OCI-LY3 (cell line): ENCODE data around the gene FRMD4A.
A peak's percentile ranks its signal among the peaks of the same experiment; 100 is the strongest.

Experiments used
- H2AFZ ChIP-seq: fragments of 200-600, 300-600 bp; shearing (Covaris generic); 2 replicates; pipeline ENCODE4 v1.6.0; 2014; ENCODE audit warnings: antibody characterized with exemption, low read depth, low read length
- H3K27ac ChIP-seq: fragments of 200-600, 300-600 bp; sonication (generic); 2 replicates; pipeline ENCODE4 v1.5.1; 2014; ENCODE audit warnings: mild to moderate bottlenecking, low read length, moderate library complexity, mixed read lengths
- H3K27me3 ChIP-seq: fragments of 200-600, 300-600 bp; sonication (generic); 2 replicates; pipeline ENCODE4 v1.6.1; 2014; ENCODE audit warnings: low read depth, low read length, mixed read lengths
- H3K36me3 ChIP-seq: fragments of 200-600, 300-600 bp; sonication (generic); replicated peaks from 2 replicates; pipeline ENCODE3; 2014; ENCODE audit warnings: low read depth, low read length, mixed read lengths
- H3K4me1 ChIP-seq: fragments of 300-600, 200-600 bp; sonication (generic); 2 replicates; pipeline ENCODE4 v1.6.1; 2014; ENCODE audit warnings: low read length, mixed read lengths
- H3K4me2 ChIP-seq: fragments of 200-600, 300-600 bp; sonication (generic); 2 replicates; pipeline ENCODE4 v1.6.1; 2014; ENCODE audit warnings: low read length, mixed read lengths
- H3K4me3 ChIP-seq: fragments of 300-600, 200-600 bp; sonication (generic); 2 replicates; pipeline ENCODE4 v1.5.1; 2014; ENCODE audit warnings: antibody characterized with exemption, mild to moderate bottlenecking, low read length, moderate library complexity
- H3K79me2 ChIP-seq: fragments of 300-600, 200-600 bp; shearing (Covaris generic); 2 replicates; pipeline ENCODE4 v1.6.1; 2014; ENCODE audit warnings: mild to moderate bottlenecking, low read length, mixed read lengths
- H3K9ac ChIP-seq: fragments of 300-600, 200-600 bp; shearing (Covaris generic); 2 replicates; pipeline ENCODE4 v1.6.0; 2014; ENCODE audit warnings: mild to moderate bottlenecking, low read length, moderate library complexity
- H3K9me3 ChIP-seq: fragments of 200-600, 300-600 bp; shearing (Covaris generic); 2 replicates; pipeline ENCODE4 v1.6.1; 2014; ENCODE audit warnings: low read length, mixed read lengths; ENCODE audit not compliant: insufficient read depth
- H4K20me1 ChIP-seq: fragments of 200-600, 300-600 bp; sonication (generic); 2 replicates; pipeline ENCODE4 v1.6.1; 2016; ENCODE audit warnings: low read length, mixed read lengths; ENCODE audit not compliant: insufficient read depth
- EZH2phosphoT487 ChIP-seq: fragments of 200-600 bp; shearing (Covaris generic); IDR thresholded peaks from 2 replicates; pipeline ENCODE4 v1.6.1; 2018; ENCODE audit warnings: antibody characterized with exemption, mixed run types, low read depth
- TF ChIP-seq, protein P1 (sequence below): fragments of 200-600, 300-600 bp; sonication (generic); IDR thresholded peaks from 2 replicates; pipeline ENCODE4 v1.5.1; 2014; ENCODE audit warnings: antibody characterized with exemption, low read length, low read depth

Gene FRMD4A

DNA sequence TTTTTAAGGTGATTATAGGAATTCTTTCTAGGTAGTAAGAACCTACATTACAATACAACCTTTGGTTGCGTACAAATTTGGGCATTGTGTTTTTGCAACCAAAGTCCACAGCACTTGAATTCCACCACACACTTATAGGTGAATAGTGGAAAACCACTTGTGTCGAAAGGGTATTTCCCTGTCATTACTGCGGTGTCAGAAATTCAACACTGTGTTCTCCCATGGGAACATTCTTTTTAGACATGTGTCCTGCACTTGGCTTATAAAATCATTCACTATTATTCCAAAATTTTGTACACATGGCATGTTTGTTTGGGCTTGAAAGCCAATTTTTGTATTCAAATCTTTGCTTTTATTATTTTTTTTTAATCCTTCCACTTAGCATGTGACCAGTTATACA, 410.3 kb downstream of the FRMD4A start:
- no peaks in the 10 kb centered on the region for H3K36me3 ChIP-seq
- TF ChIP-seq, protein P1, sequence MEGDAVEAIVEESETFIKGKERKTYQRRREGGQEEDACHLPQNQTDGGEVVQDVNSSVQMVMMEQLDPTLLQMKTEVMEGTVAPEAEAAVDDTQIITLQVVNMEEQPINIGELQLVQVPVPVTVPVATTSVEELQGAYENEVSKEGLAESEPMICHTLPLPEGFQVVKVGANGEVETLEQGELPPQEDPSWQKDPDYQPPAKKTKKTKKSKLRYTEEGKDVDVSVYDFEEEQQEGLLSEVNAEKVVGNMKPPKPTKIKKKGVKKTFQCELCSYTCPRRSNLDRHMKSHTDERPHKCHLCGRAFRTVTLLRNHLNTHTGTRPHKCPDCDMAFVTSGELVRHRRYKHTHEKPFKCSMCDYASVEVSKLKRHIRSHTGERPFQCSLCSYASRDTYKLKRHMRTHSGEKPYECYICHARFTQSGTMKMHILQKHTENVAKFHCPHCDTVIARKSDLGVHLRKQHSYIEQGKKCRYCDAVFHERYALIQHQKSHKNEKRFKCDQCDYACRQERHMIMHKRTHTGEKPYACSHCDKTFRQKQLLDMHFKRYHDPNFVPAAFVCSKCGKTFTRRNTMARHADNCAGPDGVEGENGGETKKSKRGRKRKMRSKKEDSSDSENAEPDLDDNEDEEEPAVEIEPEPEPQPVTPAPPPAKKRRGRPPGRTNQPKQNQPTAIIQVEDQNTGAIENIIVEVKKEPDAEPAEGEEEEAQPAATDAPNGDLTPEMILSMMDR = no peak
- no peak for TF ChIP-seq EZH2phosphoT487

DNA sequence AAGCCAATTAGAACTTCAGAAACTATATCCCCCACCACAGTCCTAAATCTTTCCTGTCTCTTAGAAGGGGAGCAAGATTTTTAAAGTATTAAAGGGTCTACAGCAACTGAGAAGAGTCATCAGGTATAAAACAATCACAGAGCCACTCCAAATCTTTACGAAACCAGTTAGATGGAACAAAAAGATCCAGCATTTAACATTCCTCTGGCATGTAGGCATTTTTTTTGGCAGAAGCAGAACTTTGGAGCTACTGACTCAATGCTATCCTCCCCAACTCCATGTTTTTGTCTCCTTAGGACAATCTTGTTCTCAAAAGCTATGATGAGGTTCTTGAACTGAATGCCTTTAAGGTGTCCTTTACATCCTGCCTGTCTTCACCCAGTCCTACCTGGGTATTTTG, 410.7 kb downstream of the FRMD4A start:
- H3K36me3 ChIP-seq = no peaks in the 10 kb centered on the region
- H3K4me1 ChIP-seq = peaks cover 19% of the 10 kb centered on the region
- H3K27ac ChIP-seq = no peak overlapping the region
- no peak overlapping the region for H3K4me3 ChIP-seq
- H3K27me3 ChIP-seq = no peaks in the 10 kb centered on the region
- TF ChIP-seq, protein P1 = no peak
- no peak for TF ChIP-seq EZH2phosphoT487
- no peaks in the 10 kb centered on the region for H3K9me3 ChIP-seq
- H3K4me2 ChIP-seq = no peak overlapping the region
- H3K79me2 ChIP-seq = no peaks in the 10 kb centered on the region
- no peak overlapping the region for H2AFZ ChIP-seq
- no peak overlapping the region for H3K9ac ChIP-seq
- no peaks in the 10 kb centered on the region for H4K20me1 ChIP-seq

More for the DNA sequence above, 410.3 kb downstream of the FRMD4A start:
- Histone ChIP-seq H3K4me3 (no peak overlapping the region), H3K4me1 (peaks cover 23% of the 10 kb centered on the region), H3K4me2 (no peak overlapping the region), H4K20me1 (no peaks in the 10 kb centered on the region), H3K9ac (no peak overlapping the region), H3K79me2 (no peaks in the 10 kb centered on the region), H3K27ac (no peak overlapping the region), H2AFZ (no peak overlapping the region), H3K27me3 (no peaks in the 10 kb centered on the region), H3K9me3 (no peaks in the 10 kb centered on the region)

DNA sequence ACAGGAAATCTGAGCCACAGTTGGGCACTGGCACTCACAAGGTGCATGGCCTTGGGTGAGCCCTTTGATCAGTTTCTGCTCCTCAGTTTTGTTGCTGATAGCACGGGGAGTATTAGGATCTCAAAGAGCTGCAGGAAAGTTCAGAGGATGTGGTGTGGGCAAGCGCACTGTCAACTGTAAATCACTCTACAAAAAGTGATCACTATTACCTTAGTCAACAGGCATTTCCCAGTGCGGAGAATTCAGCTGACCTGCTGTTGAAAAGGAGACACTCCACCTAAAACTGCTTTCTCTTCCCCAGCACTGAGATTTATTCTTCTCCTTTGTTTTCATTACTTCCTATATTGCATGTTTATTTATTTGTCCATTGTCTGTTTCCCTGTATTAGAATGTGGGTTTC, 412.9 kb downstream of the FRMD4A start:
- H3K4me1 ChIP-seq = peaks cover 36% of the 10 kb centered on the region
- H3K79me2 ChIP-seq = no peaks in the 10 kb centered on the region
- H3K4me3 ChIP-seq = no peak overlapping the region
- TF ChIP-seq, protein P1 = no peak
- no peak for TF ChIP-seq EZH2phosphoT487
- H3K36me3 ChIP-seq = no peaks in the 10 kb centered on the region
- H4K20me1 ChIP-seq = no peaks in the 10 kb centered on the region
- no peak overlapping the region for H3K27ac ChIP-seq
- H3K9ac ChIP-seq = no peak overlapping the region
- no peak overlapping the region for H2AFZ ChIP-seq
- H3K4me2 ChIP-seq = no peak overlapping the region
- no peaks in the 10 kb centered on the region for H3K27me3 ChIP-seq
- no peaks in the 10 kb centered on the region for H3K9me3 ChIP-seq

DNA sequence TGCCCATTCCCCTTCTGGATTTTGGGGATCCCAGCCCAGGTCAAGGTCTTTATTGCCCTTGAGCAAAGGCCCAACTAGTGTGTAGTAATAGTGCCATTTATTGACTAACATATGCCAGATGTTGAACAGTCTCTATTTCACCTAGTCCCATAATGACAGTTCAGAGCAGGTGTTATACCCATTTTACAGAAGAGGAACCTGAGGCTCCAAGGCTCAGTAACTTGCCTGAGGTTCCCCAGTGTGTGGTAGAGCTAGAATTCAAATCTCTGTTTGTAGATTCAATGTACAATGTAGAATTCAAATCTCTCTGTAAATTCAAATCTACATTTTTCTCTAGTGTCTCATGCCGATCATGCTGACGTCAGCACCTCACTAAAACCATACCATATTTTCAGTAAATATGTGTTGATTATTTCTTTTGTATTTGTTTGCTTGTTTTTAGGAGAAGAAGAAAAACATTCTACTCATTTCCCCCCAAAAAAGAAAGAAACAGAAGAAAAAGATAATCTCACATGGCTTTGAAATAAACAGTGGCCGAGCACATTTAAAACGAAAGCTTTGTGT, 414.3 kb downstream of the FRMD4A start:
- no peaks in the 10 kb centered on the region for H3K36me3 ChIP-seq
- peak overlapping the region; percentile 90 for H3K4me2 ChIP-seq
- H3K9me3 ChIP-seq = no peaks in the 10 kb centered on the region
- peaks cover 44% of the 10 kb centered on the region for H3K4me1 ChIP-seq
- H3K9ac ChIP-seq = peak overlapping the region; percentile 46; the same call in 1 of the 2 replicates
- H3K27me3 ChIP-seq = no peaks in the 10 kb centered on the region
- peak overlapping the region; percentile 61 for H3K4me3 ChIP-seq
- H3K79me2 ChIP-seq = no peaks in the 10 kb centered on the region
- TF ChIP-seq, protein P1 = no peak
- TF ChIP-seq EZH2phosphoT487 = no peak
- no peaks in the 10 kb centered on the region for H4K20me1 ChIP-seq
- H3K27ac ChIP-seq = peak overlapping the region; percentile 66
- peak overlapping the region; percentile 90 for H2AFZ ChIP-seq
